HG03280 (cell line): ENCODE results near the gene RTN4RL1.

Experiments used
- ATAC-seq: cut with Tn5 transposase; IDR thresholded peaks from one replicate; pipeline ENCODE4 v1.9.1; 2021; ENCODE audit warnings: mild to moderate bottlenecking, moderate library complexity; ENCODE audit not compliant: unreplicated experiment

RTN4RL1 gene

GRCh38 chr17:2047590-2047989 lies 22.5 kb upstream of the RTN4RL1 start:
- no peak for ATAC-seq

DNA sequence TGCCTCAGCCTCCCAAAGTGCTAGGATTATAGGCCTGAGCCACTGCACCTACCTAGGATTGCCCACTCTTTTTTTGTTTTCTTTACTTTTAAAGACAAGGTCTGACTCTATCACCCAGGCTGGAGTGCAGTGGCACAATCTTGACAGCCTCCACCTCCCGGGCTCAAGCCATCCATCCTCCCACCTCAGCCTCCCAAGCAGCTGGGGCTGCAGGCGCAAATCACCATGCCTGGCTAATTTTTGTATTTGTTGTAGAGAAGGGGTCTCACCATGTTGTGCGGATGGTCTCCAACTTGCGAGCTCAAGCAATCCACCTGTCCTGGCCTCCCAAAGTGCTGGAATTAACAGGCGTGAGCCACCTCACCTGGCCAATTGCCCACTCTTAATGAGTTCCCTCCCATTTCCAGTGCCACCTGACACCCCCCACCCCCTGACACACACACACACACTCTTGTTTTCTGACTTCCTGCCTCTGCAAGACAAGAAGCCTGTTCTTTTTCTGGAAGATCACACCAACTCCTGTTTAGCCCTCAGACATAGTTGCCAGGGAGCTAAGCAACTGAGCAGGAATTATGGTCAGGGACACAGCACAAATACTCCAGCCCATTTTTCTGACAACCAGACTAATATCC lies 19.2 kb upstream of the RTN4RL1 start:
- no peak for ATAC-seq

GRCh38 chr17:2043785-2044184 lies 18.7 kb upstream of the RTN4RL1 start:
- no peak for ATAC-seq

DNA sequence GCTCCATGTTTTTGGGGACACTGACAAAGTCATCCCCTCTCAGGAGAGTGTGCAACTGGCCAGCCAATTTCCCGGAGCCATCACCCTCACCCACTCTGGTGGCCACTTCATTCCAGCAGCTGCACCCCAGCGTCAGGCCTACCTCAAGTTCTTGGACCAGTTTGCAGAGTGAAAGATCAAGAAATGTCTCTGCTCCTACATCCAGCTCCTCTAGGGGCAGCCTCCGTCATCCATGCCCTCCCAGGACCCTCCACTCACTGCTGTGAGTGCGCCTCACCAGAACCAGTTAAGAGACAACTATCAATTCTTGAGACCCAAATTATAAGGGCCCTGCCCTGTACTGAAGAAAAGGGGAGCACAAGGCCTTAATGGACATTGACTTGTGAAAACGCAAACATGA lies 17.8 kb upstream of the RTN4RL1 start:
- no peak for ATAC-seq

- ATAC-seq: no peak
Measured at GRCh38 chr17:2042390-2042847, 17.3 kb upstream of the RTN4RL1 start.

DNA sequence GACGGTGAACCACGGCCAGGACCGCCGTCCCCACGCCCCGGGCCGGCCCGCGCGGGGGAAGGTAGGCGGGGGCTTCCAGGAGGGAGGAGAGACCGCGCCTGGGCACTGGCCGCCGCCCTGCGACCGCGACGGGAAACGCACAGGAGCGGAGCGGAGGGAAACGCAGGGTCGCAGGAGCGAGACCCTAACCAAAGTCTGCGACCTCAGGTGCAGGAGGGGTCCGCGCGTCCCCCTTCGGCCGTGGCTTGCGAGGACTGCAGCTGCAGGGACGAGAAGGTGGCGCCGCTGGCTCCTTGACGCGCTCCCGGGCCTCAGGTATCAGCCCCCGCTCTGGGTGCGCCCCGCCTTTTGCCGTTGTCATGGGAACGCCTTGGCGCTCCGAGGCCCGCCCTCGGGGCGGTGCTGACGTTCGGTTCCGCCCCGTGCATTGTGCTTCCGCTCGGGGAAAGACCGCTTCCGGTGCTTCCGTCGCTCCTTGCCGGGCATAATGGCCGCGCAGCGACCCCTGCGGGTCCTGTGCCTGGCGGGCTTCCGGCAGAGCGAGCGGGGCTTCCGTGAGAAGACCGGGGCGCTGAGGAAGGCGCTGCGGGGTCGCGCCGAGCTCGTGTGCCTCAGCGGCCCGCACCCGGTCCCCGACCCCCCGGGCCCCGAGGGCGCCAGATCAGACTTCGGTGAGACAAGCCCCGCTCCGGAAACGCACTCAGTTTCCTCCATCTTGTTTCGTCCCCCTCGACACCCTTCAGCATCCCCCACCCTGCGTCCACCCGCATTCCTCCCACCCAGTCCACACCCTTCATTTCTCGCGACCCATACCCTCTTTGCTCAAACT lies 16.6 kb upstream of the RTN4RL1 start, which contains the start of gene OVCA2:
OVCA2 (plus strand) TSS at position 462 of the 829 bp plus-strand sequence; CDS start at position 488, 26 bp downstream.
- peak; percentile 91 for ATAC-seq

DNA sequence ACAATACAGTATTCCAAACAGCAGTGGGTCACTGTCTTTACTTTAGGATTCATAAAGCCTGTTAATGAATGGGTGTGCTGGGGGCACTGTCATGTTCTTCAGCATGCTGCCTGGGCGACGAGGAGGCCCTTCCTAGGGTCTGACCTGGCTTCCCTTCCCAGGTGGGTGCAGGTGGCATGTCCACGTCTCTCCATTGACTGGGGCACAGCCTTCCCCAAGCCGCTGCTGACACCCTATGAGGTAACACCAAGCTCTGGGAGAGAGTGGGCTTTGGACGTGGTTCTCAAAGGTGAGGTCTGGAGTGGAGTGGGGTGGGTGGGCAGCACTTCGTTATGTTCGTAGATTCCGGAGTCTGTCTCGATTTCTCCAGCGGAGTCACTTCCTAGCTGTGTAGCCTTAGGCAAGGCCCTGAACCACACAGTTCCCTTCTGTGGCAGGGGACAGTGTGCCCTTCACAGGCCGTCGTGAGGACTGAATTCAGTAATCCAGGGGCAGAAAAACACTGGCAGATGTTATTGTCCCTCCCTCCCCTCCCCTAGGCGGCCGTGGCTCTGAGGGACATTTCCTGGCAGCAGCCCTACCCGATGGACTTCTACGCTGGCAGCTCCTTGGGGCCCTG lies 15.9 kb upstream of the RTN4RL1 start:
- no peak for ATAC-seq

GRCh38 chr17:2040219-2040827 lies 15.2 kb upstream of the RTN4RL1 start:
- no peak for ATAC-seq

DNA sequence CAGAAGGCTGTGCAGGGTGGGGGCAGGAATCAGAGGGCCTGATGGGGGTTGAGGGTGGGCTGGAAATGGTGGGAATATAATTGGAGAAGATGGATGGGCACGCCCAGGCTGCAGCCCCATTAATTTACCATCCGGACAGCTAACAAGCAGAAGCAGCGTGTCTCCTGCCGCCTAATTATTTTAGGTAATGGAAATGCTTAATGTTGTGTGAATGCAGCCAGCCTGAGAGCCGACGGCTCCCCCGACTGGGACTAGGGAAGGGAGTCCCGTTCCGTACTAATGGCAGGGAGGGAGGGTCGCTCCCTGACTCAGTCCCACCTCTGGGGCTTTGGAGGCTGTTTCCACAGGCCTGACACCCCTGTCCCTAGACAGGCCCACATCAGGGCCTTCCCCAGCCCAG lies 12.0 kb upstream of the RTN4RL1 start:
- no peak for ATAC-seq

GRCh38 chr17:2035541-2036488 lies 10.7 kb upstream of the RTN4RL1 start:
- ATAC-seq: no peak

GRCh38 chr17:2034806-2035540 lies 9.8 kb upstream of the RTN4RL1 start:
- ATAC-seq: no peak

DNA sequence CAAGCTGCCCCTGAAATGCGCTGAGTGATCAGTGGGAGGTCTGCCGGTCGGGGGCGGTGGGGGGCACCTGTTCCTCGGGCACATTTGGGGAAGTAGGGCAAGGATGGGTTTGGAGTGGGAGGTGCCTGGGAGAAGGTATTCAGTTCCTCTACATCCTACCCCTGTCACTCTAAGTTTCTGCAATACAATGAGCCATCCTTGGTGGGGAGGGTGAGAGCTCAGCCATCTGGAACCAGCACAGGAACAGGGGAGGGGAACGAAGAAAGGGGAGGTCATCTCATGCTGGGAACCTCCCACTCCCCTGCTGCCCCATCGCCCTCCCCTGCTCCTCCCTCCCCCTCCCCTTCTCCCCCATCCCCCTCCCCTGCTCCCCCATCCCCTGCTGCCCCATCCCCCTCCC lies 9.0 kb upstream of the RTN4RL1 start:
- no peak for ATAC-seq

- no peak for ATAC-seq
Measured at GRCh38 chr17:2033153-2033552, 8.0 kb upstream of the RTN4RL1 start.

DNA sequence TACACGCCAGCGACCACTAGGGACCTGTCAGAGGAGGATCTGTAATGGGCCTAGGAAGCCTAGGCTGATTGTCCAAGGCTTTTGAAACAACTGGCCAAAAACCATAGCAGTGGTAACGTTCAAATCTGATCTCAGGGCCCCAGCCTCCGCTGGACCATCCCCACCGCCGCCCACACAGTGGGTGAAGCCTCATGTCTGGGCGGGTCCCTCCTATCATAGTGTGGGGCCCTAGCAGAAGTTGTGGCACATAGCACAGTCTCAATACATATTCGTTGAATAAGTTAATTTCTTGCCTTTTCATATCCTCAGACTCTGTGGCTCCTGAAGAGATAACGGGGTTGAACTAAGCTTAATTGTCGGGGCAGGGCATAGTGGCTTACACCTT lies 5.6 kb upstream of the RTN4RL1 start:
- no peak for ATAC-seq

GRCh38 chr17:2029911-2030778 lies 5.0 kb upstream of the RTN4RL1 start, which contains the start of gene DPH1:
TSS of gene DPH1 (plus strand) at chr17:2030153. CDS start at chr17:2030170, 17 bp downstream.
- ATAC-seq: peak; percentile 78

DNA sequence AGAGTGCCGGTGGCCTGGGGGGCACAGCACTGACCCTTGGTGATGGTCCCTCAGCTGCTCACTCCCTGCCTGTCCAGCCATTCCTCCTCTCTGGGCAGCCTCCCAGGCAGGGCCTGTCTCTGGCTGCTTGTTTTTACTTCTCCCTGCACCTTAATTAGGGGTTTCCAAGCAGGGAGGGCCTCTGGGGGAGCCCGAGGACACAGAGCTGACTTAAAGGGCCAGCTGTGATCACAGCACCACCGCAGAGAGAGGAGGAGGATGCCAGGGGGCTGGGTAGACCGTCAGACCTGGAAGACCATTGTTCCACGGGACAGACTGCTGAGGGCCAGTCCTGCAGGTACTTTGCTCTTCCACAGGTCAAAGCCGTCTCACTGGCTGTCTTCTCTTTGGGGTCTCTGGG lies 3.6 kb upstream of the RTN4RL1 start:
- ATAC-seq: no peak

DNA sequence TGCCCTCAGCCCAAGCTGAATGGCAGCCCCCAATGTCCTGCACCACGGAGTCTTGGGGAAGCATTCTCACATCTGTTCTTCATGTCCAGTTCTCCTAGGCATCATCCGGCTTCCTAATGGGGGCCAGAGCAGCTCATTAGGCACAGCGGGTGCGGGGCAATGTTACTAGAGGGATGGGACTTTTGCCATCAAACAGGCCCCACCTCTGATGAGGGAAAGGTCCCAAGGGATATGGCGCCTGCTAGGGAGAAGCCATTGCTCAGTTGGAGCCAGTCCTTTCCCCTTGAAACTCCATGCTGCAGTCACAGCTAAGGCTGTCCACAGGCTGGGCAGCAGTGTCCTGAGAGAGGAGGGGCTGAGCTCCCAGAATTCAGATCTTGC lies 3.1 kb upstream of the RTN4RL1 start:
- ATAC-seq: no peak

GRCh38 chr17:2027528-2028233 lies 2.5 kb upstream of the RTN4RL1 start:
- ATAC-seq: no peak
